GM18502 (cell line): ENCODE data around the gene ARIH2.
"Not testable (repeated sequence)": the region's sequence is repeated elsewhere in the genome, so short reads cannot be mapped to it uniquely, and the experiment has no call there.

ENCODE experiments used
- ATAC-seq: cut with Tn5 transposase; IDR thresholded peaks from one replicate; pipeline ENCODE4 v1.9.1; 2021; ENCODE audit warnings: mild to moderate bottlenecking; ENCODE audit not compliant: unreplicated experiment, poor library complexity

Gene ARIH2

GRCh38 chr3:48918388-48919214, at the start of gene ARIH2:
ARIH2 (plus strand) TSS chr3:48918842; CDS start chr3:48927559, 8,717 bp downstream.
- ATAC-seq = peak; percentile 85

- ATAC-seq = no peak
Measured at GRCh38 chr3:48877671-48878070, 41.0 kb upstream of the ARIH2 start.

GRCh38 chr3:48879307-48879993, 39.2 kb upstream of the ARIH2 start:
- no peak for ATAC-seq

- no peak for ATAC-seq
Measured at GRCh38 chr3:48879994-48880377, 38.7 kb upstream of the ARIH2 start.

GRCh38 chr3:48881006-48881405, 37.6 kb upstream of the ARIH2 start:
- ATAC-seq = no peak

GRCh38 chr3:48881652-48882114, 37.0 kb upstream of the ARIH2 start:
- ATAC-seq = no peak

GRCh38 chr3:48885753-48886152, 32.9 kb upstream of the ARIH2 start:
- no peak for ATAC-seq

GRCh38 chr3:48891606-48892005, 27.0 kb upstream of the ARIH2 start:
- ATAC-seq = no peak

GRCh38 chr3:48894516-48894915, 24.1 kb upstream of the ARIH2 start:
- no peak for ATAC-seq

GRCh38 chr3:48896936-48897335, 21.7 kb upstream of the ARIH2 start:
- no peak for ATAC-seq

- ATAC-seq = no peak
Measured at GRCh38 chr3:48897460-48898376, 20.9 kb upstream of the ARIH2 start.

- peak; percentile 90 for ATAC-seq
Measured at GRCh38 chr3:48898383-48899234, 20.0 kb upstream of the ARIH2 start, which contains the start of gene SLC25A20. SLC25A20 (minus strand) TSS chr3:48898882; CDS start chr3:48898794, 88 bp downstream.

- ATAC-seq = no peak
Measured at GRCh38 chr3:48899273-48899672, 19.4 kb upstream of the ARIH2 start.

- ATAC-seq = not testable (repeated sequence)
Measured at GRCh38 chr3:48907026-48907425, 11.6 kb upstream of the ARIH2 start.

- ATAC-seq = no peak
Measured at GRCh38 chr3:48915296-48915695, 3.3 kb upstream of the ARIH2 start.

- peak; percentile 19 for ATAC-seq
Measured at GRCh38 chr3:48919215-48920138, 835 bp downstream of the ARIH2 start.

- no peak for ATAC-seq
Measured at GRCh38 chr3:48926425-48927392, 8.1 kb downstream of the ARIH2 start.
